GM19043 (cell line): ENCODE results near the gene ANKRD20A1.
"Not testable (repeated sequence)": the region's sequence is repeated elsewhere in the genome, so short reads cannot be mapped to it uniquely, and the experiment has no call there.

Source experiments
- ATAC-seq: cut with Tn5 transposase; IDR thresholded peaks from one replicate; pipeline ENCODE4 v1.9.1; 2021; ENCODE audit warnings: low read depth; ENCODE audit not compliant: unreplicated experiment

The ANKRD20A1 gene

GRCh38 chr9:67858871-67859270 lies at the start of gene ANKRD20A1:
ANKRD20A1 (plus strand) TSS chr9:67858931; CDS start chr9:67859427, 496 bp downstream.
- ATAC-seq, result not testable (repeated sequence)

- not testable (repeated sequence) for ATAC-seq
Observed at GRCh38 chr9:67832088-67832487, 26.6 kb upstream of the ANKRD20A1 start.
